HG03520 (cell line): ENCODE measurements around the gene PLA2G15.

ENCODE experiments used
- ATAC-seq: cut with Tn5 transposase; IDR thresholded peaks from one replicate; pipeline ENCODE4 v1.9.1; 2021; ENCODE audit warnings: mild to moderate bottlenecking, moderate library complexity; ENCODE audit not compliant: unreplicated experiment

Gene PLA2G15

GRCh38 chr16:68249371-68249770 is 4.2 kb downstream of the PLA2G15 start:
- ATAC-seq, result no peak

DNA sequence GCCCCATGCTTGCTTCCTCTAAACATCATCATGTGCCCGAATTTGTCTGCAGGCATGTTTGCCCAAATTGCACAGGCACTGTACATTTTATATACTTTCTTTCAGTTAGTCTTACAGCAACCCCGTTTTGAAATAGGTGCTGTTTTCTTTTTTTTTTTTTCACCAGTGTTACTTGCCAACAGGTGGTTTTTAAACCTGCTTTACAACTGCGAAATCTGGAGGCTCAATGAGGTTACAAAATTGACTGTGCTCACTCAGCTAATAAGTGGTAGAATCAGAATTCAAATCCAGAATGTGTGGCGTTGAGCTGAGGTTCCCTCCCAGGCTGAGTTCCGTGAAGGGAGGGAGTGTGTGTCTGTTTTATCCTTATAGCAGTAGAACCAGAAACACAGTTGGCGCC is 5.8 kb downstream of the PLA2G15 start:
- no peak for ATAC-seq

GRCh38 chr16:68251832-68252231 is 6.7 kb downstream of the PLA2G15 start:
- ATAC-seq, result no peak

DNA sequence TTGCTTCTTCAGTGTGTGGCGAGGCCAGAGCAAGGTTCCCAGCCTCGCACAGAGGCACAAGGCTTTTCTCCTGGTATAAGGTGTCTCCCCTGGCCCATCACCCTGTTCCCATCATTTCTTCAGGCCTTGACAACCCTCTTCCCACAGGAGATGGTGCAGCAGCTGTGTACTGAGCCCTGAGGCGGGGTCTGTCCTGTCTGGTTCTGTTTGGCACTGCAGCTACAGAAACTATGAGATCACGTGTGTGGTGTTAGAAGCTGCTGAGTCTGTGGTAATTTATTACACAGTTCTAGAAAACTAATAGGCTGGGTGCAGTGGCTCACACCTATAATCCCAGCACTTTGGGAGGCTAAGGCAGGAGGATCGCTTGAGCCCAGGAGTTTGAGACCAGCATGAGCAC is 7.2 kb downstream of the PLA2G15 start:
- no peak for ATAC-seq

GRCh38 chr16:68253721-68254120 is 8.5 kb downstream of the PLA2G15 start:
- ATAC-seq, result no peak

DNA sequence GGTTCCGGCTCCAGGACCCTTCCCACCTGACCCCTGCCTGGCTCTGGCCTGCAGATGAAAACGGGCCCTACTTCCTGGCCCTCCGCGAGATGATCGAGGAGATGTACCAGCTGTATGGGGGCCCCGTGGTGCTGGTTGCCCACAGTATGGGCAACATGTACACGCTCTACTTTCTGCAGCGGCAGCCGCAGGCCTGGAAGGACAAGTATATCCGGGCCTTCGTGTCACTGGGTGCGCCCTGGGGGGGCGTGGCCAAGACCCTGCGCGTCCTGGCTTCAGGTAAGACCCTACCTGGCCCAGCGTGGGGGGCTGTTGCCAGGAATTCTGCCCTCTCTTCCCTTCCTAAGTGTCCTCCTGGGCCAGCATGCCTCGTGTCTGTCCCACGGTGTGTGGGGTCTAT is 10.5 kb downstream of the PLA2G15 start:
- ATAC-seq, result no peak

GRCh38 chr16:68257251-68257905 is 12.2 kb downstream of the PLA2G15 start:
- ATAC-seq, result no peak

GRCh38 chr16:68257906-68258800 is 13.0 kb downstream of the PLA2G15 start:
- ATAC-seq, result no peak

GRCh38 chr16:68259007-68259825 is 14.0 kb downstream of the PLA2G15 start:
- ATAC-seq, result no peak

DNA sequence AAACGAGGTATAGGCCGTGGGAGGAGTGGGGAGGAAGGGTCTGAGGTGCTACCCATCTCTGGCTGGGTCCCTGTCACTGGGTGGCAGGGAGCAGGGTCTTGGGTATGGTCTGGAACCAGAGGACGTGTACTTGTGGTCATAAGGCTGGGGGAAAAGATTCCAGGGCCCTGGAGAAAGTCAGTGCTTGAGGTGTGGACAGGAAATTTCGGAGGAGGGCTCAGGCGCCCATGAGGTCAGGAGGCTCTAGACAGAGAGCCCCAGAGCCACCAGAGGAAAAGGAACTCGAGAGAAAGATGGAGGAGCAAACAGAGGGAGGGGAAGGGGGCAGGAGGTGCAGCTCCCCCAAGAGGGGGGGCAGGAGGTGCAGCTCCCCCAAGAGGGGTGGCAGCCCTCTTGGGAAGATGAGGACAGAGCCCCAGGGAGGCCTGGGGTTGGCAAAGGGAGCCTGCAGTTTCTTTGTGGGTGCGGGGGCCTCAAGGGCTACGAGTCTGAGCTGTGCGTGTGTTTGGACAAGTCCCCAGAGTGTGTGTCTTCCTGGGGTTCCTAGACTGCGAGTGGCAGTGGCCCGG is 18.5 kb downstream of the PLA2G15 start:
- ATAC-seq, result peak; percentile 1

DNA sequence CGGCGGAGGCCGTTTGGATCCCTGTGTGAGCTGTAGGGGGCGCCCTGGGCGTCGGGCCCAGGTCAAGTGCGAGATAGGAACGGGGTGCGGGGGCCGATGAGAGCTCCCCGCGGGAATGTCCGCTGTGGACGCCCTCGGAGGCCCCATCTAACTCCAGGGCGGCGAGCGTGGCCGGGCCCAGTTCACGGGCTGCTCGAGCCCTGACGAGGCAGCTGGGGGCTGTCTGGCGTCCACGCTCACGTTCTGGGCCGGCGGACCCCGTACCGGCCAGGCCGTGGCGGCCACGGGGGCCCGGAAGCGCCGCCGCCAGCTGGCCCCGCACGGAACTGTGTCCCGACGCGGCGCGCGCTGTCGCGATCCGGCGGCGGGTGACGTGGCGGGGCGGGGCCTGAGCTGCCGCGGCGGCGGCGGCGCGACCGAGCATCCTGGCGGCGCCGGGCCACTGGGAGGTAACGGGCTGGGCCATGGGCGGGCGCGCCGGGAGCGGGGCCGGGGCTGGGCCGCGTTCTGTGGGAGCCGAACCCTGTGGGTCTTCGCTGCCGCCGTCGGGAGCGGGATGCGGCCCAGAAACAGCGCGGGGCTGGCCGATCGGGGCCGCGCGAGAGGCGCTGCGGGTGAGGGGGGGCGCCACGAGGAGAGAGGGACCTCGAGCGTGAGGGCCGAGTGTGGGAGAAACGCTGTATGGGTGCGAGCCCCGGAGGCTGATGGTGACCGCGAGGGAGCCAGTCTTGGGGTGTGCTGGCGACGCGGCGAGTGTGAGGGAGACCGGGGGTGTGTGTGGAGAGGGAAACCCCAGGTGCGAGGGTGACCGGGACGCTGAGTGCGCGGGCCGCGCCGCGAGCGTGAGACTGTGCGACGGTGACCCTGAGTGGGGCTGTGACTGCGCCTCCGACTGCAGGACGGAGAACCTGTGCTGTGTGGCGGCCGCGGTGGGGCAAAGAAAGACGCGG is 19.2 kb downstream of the PLA2G15 start, which contains the start of gene SLC7A6:
TSS of gene SLC7A6 (plus strand) at position 399 of the 950 bp plus-strand sequence. CDS start 10,201 bp downstream, outside the sequence.
- peak; percentile 57 for ATAC-seq

DNA sequence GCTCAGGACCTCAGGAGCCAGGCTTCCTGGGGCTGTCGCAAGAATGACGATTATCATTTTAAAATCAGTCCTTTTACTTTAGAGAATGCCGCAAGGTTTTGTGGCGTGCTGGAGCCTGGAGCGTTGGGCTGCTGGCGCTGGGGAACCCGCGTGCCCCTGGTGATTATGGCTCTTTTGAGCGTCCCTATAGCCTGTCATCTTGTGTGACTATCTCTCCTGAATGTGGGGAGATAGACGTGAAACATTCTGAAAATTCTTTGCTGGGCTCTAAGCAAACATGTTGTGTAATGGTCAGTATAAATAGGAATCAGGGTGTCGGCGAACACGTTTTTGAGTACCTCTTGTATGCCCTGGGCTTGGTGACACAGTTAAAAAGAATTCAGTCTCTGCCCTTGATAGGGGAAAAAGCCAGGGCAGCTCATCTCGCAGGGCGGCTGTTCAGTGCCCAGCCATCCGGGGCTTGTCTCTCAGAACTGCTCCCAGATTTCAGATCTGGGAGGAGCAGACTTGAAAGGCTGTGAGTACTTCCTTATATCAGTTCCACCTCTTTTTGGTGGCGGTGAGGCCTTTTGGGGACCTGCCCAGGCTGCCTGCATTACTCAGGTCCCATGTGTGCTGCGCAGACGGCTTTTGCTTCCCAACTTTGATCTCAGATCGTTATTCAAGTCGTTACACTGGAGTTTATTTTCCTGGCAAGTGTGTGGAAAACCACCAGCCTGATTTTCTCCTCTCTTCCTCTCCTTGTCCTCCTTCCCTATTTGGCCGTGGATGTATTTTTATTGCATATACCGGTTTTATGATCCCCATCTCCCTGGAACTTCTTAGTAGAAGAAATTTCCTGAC is 20.1 kb downstream of the PLA2G15 start:
- peak; percentile 16 for ATAC-seq

GRCh38 chr16:68267612-68268405 is 22.6 kb downstream of the PLA2G15 start:
- ATAC-seq, result no peak

DNA sequence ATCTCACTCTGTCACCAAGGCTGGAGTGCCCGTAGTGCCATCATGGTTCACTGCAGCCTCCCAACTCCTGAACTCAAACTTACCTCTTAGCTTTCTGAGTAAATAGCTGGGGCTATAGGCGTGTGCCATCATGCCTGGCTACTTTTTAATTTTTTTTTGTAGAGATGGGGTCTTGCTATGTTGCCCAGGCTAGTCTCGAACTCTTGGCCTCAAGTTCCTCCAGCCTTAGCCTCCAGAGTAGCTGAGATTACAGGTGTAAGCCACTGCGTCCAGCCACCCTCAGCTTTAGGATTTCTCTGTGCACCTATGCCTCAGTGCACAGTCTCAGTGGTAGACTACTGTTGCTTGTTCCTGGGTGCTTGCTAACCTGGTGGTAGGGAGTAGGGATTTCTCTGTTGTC is 24.6 kb downstream of the PLA2G15 start:
- ATAC-seq, result no peak

GRCh38 chr16:68270353-68270752 is 25.2 kb downstream of the PLA2G15 start:
- no peak for ATAC-seq

DNA sequence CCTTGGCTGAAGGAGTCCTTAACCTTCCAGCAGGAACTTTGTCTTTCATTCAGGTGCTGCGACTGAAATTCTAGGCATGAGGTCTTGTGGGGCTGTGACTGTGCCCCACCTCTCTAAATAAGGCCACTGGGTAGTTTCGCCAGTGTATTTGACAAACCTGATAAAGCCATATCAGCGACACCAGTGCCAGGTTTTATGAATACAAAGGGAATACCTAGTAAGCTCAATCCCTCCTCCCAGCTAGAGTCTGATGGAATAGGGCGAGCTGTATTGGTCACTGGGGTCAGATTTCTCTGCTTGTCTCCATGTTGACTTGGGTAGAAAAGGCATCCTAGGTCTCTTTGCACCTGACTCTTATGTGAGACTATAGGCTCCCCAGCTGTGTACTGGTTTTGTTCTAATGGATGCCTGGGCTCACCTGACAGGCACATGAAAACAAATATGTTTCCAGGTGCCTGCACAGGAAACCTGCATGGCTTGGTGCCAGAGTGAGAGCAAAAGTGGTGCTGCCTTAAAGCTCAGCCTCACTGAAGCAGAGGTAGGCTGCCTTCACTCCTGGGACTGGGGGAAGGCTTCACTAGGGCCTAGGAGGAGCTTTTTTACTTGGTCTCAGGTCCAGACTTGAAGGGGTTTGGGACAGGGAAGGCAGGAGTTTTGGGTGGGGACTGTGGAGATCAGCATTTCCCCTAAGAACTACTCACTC is 27.5 kb downstream of the PLA2G15 start:
- no peak for ATAC-seq

DNA sequence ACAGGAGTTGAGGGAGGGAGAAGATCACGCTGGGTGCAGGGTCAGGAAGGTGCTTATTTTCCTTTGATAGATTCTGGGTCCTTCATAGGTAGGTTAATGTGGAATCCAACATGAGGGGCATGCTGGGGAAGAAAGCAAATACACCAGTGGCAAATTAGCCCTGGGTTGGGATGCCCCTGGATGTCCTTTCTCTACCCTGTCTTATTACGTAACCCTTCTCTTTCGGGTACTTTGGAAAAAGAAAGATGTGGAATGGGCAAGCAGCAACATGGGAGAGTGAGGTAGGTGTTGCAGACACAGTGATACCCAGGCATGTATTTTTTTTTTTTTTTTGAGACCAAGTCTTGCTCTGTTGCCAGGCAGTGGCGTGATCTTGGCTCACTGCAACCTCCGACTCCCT is 28.3 kb downstream of the PLA2G15 start:
- ATAC-seq, result no peak

DNA sequence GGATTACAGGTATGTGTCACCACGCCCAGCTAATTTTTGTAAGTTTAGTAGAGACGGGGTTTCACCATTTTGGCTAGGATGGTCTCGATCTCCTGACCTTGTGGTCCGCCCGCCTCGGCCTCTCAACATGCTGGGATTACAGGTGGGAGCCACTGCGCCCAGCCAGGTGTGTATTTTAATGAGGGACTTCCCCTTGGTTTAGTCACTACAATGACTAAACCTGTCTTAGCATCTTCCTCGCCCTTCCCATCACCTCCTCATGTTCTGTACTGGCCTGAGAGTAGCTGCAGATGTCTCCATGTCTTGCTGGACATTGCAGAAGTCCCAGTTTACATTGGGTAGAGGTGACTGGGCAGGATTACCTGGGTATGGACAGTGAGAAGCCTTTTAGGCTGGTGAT is 28.7 kb downstream of the PLA2G15 start:
- ATAC-seq, result no peak
